Ovary (tissue), 3 donors: ENCODE data around the gene CAMSAP3.

Source experiments
- CTCF ChIP-seq, 3 donors: fragments of 450-650 bp in 2 of 3; fragments of 200-600 bp in 1 of 3; IDR thresholded peaks; one replicate each; pipeline versions ENCODE4 v1.5.1 to v1.8.0; 2016 to 2022; ENCODE audit warnings: antibody characterized with exemption in 3 of 3, mild to moderate bottlenecking in 1 of 3
- EP300 ChIP-seq: sonication (generic); formaldehyde crosslinking; IDR thresholded peaks from one replicate; pipeline ENCODE4 v1.6.1; 2017; ENCODE audit warnings: antibody characterized with exemption
- donor health status: DM: no; HTN: no; CAD: no.

GRCh38 chr19:7647156-7647555, 51.5 kb downstream of the CAMSAP3 start:
- TF ChIP-seq CTCF (IDR thresholded peaks at IDR 0.05), result no peak
- TF ChIP-seq EP300, result no peak
